Measurements from ENCODE around the gene LZTS3. TPM values are rescaled to one million over a fixed set of nuclear protein-coding genes. Genes with fewer than 3 reads are reported as not detected.
A peak's percentile ranks its signal among the peaks of the same experiment; 100 is the strongest.

LZTS3 gene
- total and polyA plus RNA-seq, 2 of the 13 experiments (the other 11 are each of a cell fraction or from before 2014, with no cell fraction given) = 10.1 to 31.3 TPM

DNA sequence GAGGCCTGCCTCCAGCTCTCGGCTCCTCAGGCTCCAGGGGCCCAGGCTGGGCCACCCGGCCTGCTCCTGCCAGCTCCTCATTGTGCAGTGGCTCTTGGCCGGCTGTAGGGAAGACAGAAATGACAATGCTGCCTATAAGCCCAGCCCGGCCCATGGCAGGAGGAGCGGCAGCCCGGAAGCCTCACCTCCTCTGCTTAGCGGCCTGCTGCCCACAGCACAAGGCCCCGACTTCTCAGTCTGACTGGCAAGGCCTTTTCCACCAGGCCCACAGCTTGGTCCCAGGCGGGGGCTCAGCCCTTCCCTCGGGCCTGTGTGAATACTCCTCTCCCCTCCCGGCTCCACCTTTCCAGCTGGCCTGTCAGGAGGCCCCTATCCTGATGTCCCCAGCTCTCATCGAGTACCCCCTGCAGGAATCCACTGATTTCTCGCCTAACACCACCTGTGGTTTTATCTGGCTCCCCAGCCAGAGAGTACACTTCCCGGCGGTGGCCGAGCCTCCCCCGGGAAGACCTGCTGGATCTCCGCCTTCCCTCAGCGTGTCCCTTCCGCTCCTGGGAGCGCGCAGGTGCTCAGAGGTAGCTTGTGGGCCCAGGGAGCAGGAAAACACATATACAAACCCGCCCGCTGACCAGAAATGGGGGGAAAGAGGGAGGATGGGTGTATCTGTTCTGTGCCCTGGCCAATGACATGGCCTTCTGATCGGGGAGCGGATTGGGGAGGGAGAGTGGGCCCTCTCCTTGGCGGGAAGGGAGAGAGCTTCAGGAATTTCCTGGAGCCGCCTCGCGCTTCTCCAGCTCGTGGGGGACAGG lies 30.2 kb upstream of the LZTS3 start (continued):
- TF ChIP-seq PRDM15 (CRISPR knock-in tag; IDR thresholded peaks at IDR 0.05) (no peak), HNRNPH1 (optimal IDR thresholded peaks at IDR 0.05; ENCODE audit: low read depth, low read length) (no peak), ETV6 (CRISPR knock-in tag; conservative IDR thresholded peaks at IDR 0.05) (no peak), CC2D1A (CRISPR knock-in tag; IDR thresholded peaks at IDR 0.05) (no peak), ZBTB1 (CRISPR knock-in tag; IDR thresholded peaks at IDR 0.05; ENCODE audit: borderline replicate concordance) (no peak), ZNF235 (CRISPR knock-in tag; IDR thresholded peaks at IDR 0.05; ENCODE audit: borderline replicate concordance) (peak; percentile 92), ZSCAN29 (CRISPR knock-in tag; conservative IDR thresholded peaks at IDR 0.05) (peak; percentile 17; the same call in 1 of the 2 replicates), SMAD3 (CRISPR knock-in tag; IDR thresholded peaks at IDR 0.05) (no peak), RFX3 (CRISPR knock-in tag; IDR thresholded peaks at IDR 0.05) (no peak), ZNF773 (CRISPR knock-in tag; IDR thresholded peaks at IDR 0.05; ENCODE audit: borderline replicate concordance) (0 out of 2 replicates have a peak, but pooled peaks have one; percentile 28), ZKSCAN5 (CRISPR knock-in tag; IDR thresholded peaks at IDR 0.05) (0 out of 2 replicates have a peak, but pooled peaks have one; percentile 60), ZNF124 (CRISPR knock-in tag; IDR thresholded peaks at IDR 0.05) (no peak), THAP11 (CRISPR knock-in tag; IDR thresholded peaks at IDR 0.05) (no peak)
- TF ChIP-seq, protein P1, sequence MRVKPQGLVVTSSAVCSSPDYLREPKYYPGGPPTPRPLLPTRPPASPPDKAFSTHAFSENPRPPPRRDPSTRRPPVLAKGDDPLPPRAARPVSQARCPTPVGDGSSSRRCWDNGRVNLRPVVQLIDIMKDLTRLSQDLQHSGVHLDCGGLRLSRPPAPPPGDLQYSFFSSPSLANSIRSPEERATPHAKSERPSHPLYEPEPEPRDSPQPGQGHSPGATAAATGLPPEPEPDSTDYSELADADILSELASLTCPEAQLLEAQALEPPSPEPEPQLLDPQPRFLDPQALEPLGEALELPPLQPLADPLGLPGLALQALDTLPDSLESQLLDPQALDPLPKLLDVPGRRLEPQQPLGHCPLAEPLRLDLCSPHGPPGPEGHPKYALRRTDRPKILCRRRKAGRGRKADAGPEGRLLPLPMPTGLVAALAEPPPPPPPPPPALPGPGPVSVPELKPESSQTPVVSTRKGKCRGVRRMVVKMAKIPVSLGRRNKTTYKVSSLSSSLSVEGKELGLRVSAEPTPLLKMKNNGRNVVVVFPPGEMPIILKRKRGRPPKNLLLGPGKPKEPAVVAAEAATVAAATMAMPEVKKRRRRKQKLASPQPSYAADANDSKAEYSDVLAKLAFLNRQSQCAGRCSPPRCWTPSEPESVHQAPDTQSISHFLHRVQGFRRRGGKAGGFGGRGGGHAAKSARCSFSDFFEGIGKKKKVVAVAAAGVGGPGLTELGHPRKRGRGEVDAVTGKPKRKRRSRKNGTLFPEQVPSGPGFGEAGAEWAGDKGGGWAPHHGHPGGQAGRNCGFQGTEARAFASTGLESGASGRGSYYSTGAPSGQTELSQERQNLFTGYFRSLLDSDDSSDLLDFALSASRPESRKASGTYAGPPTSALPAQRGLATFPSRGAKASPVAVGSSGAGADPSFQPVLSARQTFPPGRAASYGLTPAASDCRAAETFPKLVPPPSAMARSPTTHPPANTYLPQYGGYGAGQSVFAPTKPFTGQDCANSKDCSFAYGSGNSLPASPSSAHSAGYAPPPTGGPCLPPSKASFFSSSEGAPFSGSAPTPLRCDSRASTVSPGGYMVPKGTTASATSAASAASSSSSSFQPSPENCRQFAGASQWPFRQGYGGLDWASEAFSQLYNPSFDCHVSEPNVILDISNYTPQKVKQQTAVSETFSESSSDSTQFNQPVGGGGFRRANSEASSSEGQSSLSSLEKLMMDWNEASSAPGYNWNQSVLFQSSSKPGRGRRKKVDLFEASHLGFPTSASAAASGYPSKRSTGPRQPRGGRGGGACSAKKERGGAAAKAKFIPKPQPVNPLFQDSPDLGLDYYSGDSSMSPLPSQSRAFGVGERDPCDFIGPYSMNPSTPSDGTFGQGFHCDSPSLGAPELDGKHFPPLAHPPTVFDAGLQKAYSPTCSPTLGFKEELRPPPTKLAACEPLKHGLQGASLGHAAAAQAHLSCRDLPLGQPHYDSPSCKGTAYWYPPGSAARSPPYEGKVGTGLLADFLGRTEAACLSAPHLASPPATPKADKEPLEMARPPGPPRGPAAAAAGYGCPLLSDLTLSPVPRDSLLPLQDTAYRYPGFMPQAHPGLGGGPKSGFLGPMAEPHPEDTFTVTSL (CRISPR knock-in tag; IDR thresholded peaks at IDR 0.05; ENCODE audit: borderline replicate concordance) = peak; percentile 26
- TF ChIP-seq, protein P2, sequence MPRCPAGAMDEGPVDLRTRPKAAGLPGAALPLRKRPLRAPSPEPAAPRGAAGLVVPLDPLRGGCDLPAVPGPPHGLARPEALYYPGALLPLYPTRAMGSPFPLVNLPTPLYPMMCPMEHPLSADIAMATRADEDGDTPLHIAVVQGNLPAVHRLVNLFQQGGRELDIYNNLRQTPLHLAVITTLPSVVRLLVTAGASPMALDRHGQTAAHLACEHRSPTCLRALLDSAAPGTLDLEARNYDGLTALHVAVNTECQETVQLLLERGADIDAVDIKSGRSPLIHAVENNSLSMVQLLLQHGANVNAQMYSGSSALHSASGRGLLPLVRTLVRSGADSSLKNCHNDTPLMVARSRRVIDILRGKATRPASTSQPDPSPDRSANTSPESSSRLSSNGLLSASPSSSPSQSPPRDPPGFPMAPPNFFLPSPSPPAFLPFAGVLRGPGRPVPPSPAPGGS (CRISPR knock-in tag; IDR thresholded peaks at IDR 0.05) = no peak; the same call in 1 of the 2 replicates
- TF ChIP-seq, protein P3, sequence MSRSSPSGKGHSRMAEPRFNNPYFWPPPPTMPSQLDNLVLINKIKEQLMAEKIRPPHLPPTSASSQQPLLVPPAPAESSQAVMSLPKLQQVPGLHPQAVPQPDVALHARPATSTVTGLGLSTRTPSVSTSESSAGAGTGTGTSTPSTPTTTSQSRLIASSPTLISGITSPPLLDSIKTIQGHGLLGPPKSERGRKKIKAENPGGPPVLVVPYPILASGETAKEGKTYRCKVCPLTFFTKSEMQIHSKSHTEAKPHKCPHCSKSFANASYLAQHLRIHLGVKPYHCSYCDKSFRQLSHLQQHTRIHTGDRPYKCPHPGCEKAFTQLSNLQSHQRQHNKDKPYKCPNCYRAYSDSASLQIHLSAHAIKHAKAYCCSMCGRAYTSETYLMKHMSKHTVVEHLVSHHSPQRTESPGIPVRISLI (CRISPR knock-in tag; IDR thresholded peaks at IDR 0.05; ENCODE audit: borderline replicate concordance) = no peak; the same call in 1 of the 2 replicates
